HEK293T (cell line): Measurements from ENCODE around the gene DLEU7.

Experiments used
- BHLHE40 ChIP-seq: fragments of 450-650 bp; IDR thresholded peaks from 2 replicates; pipeline ENCODE4 v1.6.1; 2016; ENCODE audit warnings: mild to moderate bottlenecking, moderate library complexity, borderline replicate concordance
- FOXA1 ChIP-seq: fragments of 450-650 bp; IDR thresholded peaks from 2 replicates; pipeline ENCODE4 v1.6.1; 2016; ENCODE audit warnings: mild to moderate bottlenecking
- LEF1 ChIP-seq: fragments of 450-650 bp; IDR thresholded peaks from 2 replicates; pipeline ENCODE4 v1.6.1; 2017; ENCODE audit warnings: mild to moderate bottlenecking, borderline replicate concordance
- SP1 ChIP-seq: fragments of 450-650 bp; IDR thresholded peaks from 2 replicates; pipeline ENCODE4 v1.6.1; 2017
- SUZ12 ChIP-seq: fragments of 450-650 bp; IDR thresholded peaks from 2 replicates; pipeline ENCODE4 v1.6.1; 2016; ENCODE audit warnings: mild to moderate bottlenecking
- TARDBP ChIP-seq: fragments of 450-650 bp; IDR thresholded peaks from 2 replicates; pipeline ENCODE4 v1.6.1; 2016

DNA sequence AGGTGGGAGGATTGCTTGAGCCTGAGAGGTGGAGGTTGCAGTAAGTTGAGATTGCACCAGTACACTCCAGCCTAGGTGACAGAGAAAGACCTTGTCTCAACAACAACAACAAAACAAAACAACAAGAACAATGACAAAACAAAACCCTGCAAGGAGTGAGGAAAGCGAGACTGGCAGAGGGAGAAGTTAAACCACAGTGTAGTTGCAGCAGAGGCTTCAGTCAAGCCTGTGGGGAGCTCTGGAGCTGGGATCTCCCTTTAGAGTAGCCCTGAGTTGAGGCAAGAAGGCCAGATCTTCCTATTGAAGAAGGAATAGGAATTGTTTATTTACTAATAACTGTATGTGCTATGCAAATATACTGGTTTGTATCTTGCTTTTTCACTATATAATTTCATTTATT, 40.8 kb upstream of the DLEU7 start:
- TF ChIP-seq SP1, result no peak
- TF ChIP-seq TARDBP, result no peak
- no peak for TF ChIP-seq BHLHE40
- no peak for TF ChIP-seq FOXA1
- TF ChIP-seq SUZ12, result no peak
- TF ChIP-seq LEF1, result no peak
